Activated CD4-positive, alpha-beta T cell treated with anti-CD3 and anti-CD28 coated beads, Interleukin-2, amount 50 U/mL, for 16 hours (primary cell): Measurements from ENCODE around the gene RPL12.

Experiments used
- DNase-seq: peaks from one replicate; pipeline ENCODE4 v3.0.0-alpha.2; 2020

Gene RPL12

DNA sequence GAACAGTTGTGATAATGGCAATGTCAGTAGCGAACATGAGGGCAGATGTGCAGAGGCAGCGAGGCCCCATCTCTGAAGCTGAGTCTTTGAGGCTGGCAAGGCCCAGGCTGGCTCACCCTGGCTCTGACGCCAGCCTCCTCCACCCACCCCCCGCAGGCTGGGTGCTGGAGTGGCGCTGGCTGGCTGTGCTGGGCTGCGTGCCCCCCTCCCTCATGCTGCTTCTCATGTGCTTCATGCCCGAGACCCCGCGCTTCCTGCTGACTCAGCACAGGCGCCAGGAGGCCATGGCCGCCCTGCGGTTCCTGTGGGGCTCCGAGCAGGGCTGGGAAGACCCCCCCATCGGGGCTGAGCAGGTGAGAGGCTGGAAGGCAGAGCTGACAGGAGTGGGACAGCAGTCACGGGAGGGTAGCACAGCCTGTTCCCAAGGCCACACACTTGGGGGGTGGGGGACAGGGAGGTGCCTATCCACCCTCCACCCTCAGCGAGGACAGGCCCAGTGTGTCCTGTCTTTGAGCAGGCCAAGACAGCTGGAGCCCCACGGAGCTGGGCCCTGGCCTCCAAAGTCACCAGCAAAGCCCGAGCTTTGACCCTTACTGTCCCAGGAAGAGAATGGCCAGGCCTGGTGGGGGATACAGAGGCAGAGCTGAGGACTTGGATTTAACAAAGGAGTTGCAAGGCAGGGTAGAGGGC is 48.7 kb downstream of the RPL12 start:
- no peak for DNase-seq

GRCh38 chr9:127399736-127400269 is 51.4 kb downstream of the RPL12 start:
- no peak for DNase-seq

GRCh38 chr9:127398715-127399400 is 52.3 kb downstream of the RPL12 start:
- no peak for DNase-seq

DNA sequence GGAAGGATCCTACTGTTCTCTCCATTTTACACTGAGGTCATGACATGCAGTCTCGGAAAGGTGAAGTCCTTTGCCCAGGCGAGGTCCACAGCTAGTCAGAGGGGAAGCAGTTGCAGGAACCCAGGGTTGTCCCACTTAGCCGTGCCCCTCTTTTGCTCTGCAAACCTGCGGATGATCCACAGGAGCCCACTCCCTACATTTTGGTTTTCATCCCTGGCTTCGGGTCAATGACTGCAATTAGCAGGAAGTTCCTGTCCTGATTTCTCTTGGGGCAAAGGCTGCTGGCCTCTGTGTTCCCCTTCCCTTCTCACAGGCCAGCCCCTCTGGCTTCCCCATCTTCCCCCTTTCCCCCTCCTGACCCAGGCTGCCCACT is 52.9 kb downstream of the RPL12 start:
- no peak for DNase-seq
